Bronchial epithelial cell (primary cell): ENCODE results near the gene MBP. TPM values are rescaled to one million over a fixed set of nuclear protein-coding genes. Genes with fewer than 3 reads are reported as not detected.

Source experiments
- DNase-seq: peaks from one replicate; pipeline ENCODE4 v3.0.0-alpha.2; 2010; ENCODE audit warnings: low read depth
- FAIRE-seq: peaks from 2 replicates; lab custom pipeline; 2011; peaks lifted over from hg19 to GRCh38; lab: Jason Lieb, UNC
- H3K27me3 ChIP-seq: 2 replicates; pipeline ENCODE4 v1.5.1; 2011; ENCODE audit warnings: low read length; ENCODE audit not compliant: control insufficient read depth, insufficient read depth
- H3K36me3 ChIP-seq: 2 replicates; pipeline ENCODE4 v1.5.1; 2011; ENCODE audit warnings: low read length; ENCODE audit not compliant: control insufficient read depth, insufficient read depth
- H3K4me3 ChIP-seq: 2 replicates; pipeline ENCODE4 v1.5.1; 2011; ENCODE audit warnings: mild to moderate bottlenecking, low read depth, low read length, control low read depth
- total RNA-seq: library from RNA; depleted of rRNA; stranded (reverse); fragments of >200 nt; gene quantifications from 2 replicates; pipeline ENCODE4 v1.2.1, GENCODE V29; 2014
- TF ChIP-seq, protein P1 (sequence below): IDR thresholded peaks from 2 replicates; pipeline ENCODE4 v1.5.1; 2011; ENCODE audit warnings: mild to moderate bottlenecking, moderate library complexity, low read length, control low read depth, inconsistent platforms; ENCODE audit not compliant: insufficient read depth, severe bottlenecking

The MBP gene
- total RNA-seq, 1 donor from 2014 or later, result 26.6 TPM

GRCh38 chr18:76988827-76989646 is 143.5 kb downstream of the MBP start:
- TF ChIP-seq, protein P1, sequence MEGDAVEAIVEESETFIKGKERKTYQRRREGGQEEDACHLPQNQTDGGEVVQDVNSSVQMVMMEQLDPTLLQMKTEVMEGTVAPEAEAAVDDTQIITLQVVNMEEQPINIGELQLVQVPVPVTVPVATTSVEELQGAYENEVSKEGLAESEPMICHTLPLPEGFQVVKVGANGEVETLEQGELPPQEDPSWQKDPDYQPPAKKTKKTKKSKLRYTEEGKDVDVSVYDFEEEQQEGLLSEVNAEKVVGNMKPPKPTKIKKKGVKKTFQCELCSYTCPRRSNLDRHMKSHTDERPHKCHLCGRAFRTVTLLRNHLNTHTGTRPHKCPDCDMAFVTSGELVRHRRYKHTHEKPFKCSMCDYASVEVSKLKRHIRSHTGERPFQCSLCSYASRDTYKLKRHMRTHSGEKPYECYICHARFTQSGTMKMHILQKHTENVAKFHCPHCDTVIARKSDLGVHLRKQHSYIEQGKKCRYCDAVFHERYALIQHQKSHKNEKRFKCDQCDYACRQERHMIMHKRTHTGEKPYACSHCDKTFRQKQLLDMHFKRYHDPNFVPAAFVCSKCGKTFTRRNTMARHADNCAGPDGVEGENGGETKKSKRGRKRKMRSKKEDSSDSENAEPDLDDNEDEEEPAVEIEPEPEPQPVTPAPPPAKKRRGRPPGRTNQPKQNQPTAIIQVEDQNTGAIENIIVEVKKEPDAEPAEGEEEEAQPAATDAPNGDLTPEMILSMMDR, result no peak
- FAIRE-seq (no peak), DNase-seq (no peak)
- no peak overlapping the region for H3K4me3 ChIP-seq
- no peaks in the 10 kb centered on the region for H3K27me3 ChIP-seq
- H3K36me3 ChIP-seq, result no peaks in the 10 kb centered on the region

- FAIRE-seq, result no peak
- Histone ChIP-seq H3K36me3 (no peaks in the 10 kb centered on the region), H3K4me3 (no peak overlapping the region), H3K27me3 (no peaks in the 10 kb centered on the region)
- TF ChIP-seq, protein P1, result no peak
- DNase-seq, result no peak
These were observed 144.4 kb downstream of the MBP start for GRCh38 chr18:76988031-76988826.

DNA sequence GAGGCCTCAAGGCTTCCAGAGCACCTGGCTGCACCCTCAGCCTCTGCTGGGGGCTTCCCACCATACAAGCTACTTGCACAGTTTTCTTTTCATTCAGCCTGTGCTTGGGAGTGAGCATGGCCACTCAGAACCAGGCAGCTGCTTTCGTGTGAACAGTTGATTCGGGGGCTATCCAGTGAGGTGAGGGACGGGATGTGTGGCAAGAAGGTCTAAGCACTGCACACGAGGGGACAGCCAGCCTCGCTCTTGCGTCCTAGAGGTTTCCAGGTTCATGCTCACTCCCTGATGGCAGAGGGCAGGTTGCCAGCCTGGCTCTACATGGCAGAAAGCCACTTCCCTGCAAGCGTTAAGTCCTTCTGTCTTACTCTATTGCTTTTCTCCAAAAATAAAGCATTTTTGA is 146.2 kb downstream of the MBP start:
- Histone ChIP-seq H3K27me3 (no peaks in the 10 kb centered on the region), H3K36me3 (no peaks in the 10 kb centered on the region), H3K4me3 (no peak overlapping the region)
- TF ChIP-seq, protein P1, result no peak
- DNase-seq (no peak), FAIRE-seq (no peak)

GRCh38 chr18:76985951-76986236 is 146.7 kb downstream of the MBP start:
- DNase-seq (no peak), FAIRE-seq (no peak)
- Histone ChIP-seq H3K27me3 (no peaks in the 10 kb centered on the region), H3K36me3 (no peaks in the 10 kb centered on the region), H3K4me3 (no peak overlapping the region)
- TF ChIP-seq, protein P1, result no peak

- TF ChIP-seq, protein P1, result no peak
- Histone ChIP-seq H3K36me3 (no peaks in the 10 kb centered on the region), H3K4me3 (no peak overlapping the region), H3K27me3 (no peaks in the 10 kb centered on the region)
- no peak for FAIRE-seq
- DNase-seq, result no peak
These were observed 147.2 kb downstream of the MBP start for GRCh38 chr18:76985156-76985950.
